GM12878 (cell line): ENCODE data around the gene PKP3. TPM values are rescaled to one million over a fixed set of nuclear protein-coding genes. Genes with fewer than 3 reads are reported as not detected.

Experiments
- ATAC-seq: fragments of 200-7000 bp; cut with Tn5 transposase; 3 replicates; pipeline ENCODE4 v1.9.1; 2020; ENCODE audit warnings: mild to moderate bottlenecking, moderate library complexity
- BruUV-seq: library from RNA; stranded (reverse); fragments of 400-500 nt; replicated peaks from 2 replicates; lab custom pipeline; 2021; lab: Mats Ljungman, UMichigan
- CTCF ChIA-PET: fragments of 300-600 bp; sonication (Branson Sonifier 250); formaldehyde crosslinking; extraction: SDS; loops from one replicate; lab custom pipeline; 2021; ENCODE audit warnings: inconsistent platforms; lab: Yijun Ruan, JAX
- POLR2A ChIA-PET: fragments of 350-600 bp; formaldehyde crosslinking; extraction: SDS; loops from one replicate; lab custom pipeline; 2021; ENCODE audit warnings: inconsistent platforms; lab: Charles Lee
- RAD21 ChIA-PET: fragments of 300-600 bp; sonication (Branson Sonifier 250); formaldehyde crosslinking; loops from one replicate; lab custom pipeline; 2023; ENCODE audit warnings: antibody characterized with exemption; ENCODE audit not compliant: unreplicated experiment; lab: Charles Lee
- SMC1A ChIA-PET: fragments of 300-600 bp; sonication (Branson Sonifier 250); formaldehyde crosslinking; loops from one replicate; lab custom pipeline; 2023; ENCODE audit not compliant: unreplicated experiment, uncharacterized antibody; lab: Charles Lee
- DNase-seq: peaks from one replicate; pipeline ENCODE4 v3.0.0-alpha.2; 2011; ENCODE audit warnings: low read depth, low spot score
- FAIRE-seq: peaks from 3 replicates; lab custom pipeline; 2011; peaks lifted over from hg19 to GRCh38; lab: Jason Lieb, UNC
- H2AFZ ChIP-seq: 2 replicates; pipeline ENCODE4 v1.6.0; 2011; ENCODE audit warnings: low read depth, low read length, control low read depth; ENCODE audit not compliant: control insufficient read depth
- H3K27ac ChIP-seq: 2 replicates; pipeline ENCODE4 v1.5.1; 2011; ENCODE audit warnings: control low read depth; ENCODE audit not compliant: control insufficient read depth, insufficient read depth
- H3K27me3 ChIP-seq, 2 experiments: replicated peaks in 1 of 2; 2 replicates each; pipeline versions ENCODE4 v1.6.0 to v1.6.1; 2011; ENCODE audit warnings: low read length in 1 of 2; ENCODE audit not compliant: control insufficient read depth in 2 of 2, insufficient read depth in 2 of 2
- H3K36me3 ChIP-seq, 2 experiments: 2 replicates each; pipeline ENCODE4 v1.5.1; 2011; ENCODE audit warnings: low read length in 1 of 2; ENCODE audit not compliant: control insufficient read depth in 2 of 2, insufficient read depth in 2 of 2
- H3K4me1 ChIP-seq: 2 replicates; pipeline ENCODE4 v1.6.1; 2011; ENCODE audit warnings: mild to moderate bottlenecking, low read length, moderate library complexity, mixed read lengths; ENCODE audit not compliant: control insufficient read depth, insufficient read depth
- H3K4me2 ChIP-seq: 2 replicates; pipeline ENCODE4 v1.6.0; 2011; ENCODE audit warnings: control low read depth; ENCODE audit not compliant: control insufficient read depth, insufficient read depth
- H3K4me3 ChIP-seq: fragments of 200-600 bp; sonication (generic); 2 replicates; pipeline ENCODE4 v1.5.1; 2016
- H3K79me2 ChIP-seq: 2 replicates; pipeline ENCODE4 v1.6.0; 2011; ENCODE audit warnings: low read length; ENCODE audit not compliant: control insufficient read depth, insufficient read depth
- H3K9ac ChIP-seq: 2 replicates; pipeline ENCODE4 v1.8.0; 2011; ENCODE audit warnings: low read length, control low read depth, mixed read lengths; ENCODE audit not compliant: control insufficient read depth, insufficient read depth
- H3K9me3 ChIP-seq: replicated peaks from 3 replicates; pipeline ENCODE4 v1.5.1; 2011; ENCODE audit warnings: mild to moderate bottlenecking, low read length; ENCODE audit not compliant: control insufficient read depth, insufficient read depth
- H4K20me1 ChIP-seq: 2 replicates; pipeline ENCODE4 v1.6.0; 2011; ENCODE audit not compliant: control insufficient read depth, insufficient read depth
- NBN ChIP-seq: fragments of 450-650 bp; IDR thresholded peaks from 2 replicates; pipeline ENCODE4 v1.6.1; 2016
- PAX8 ChIP-seq: fragments of 450-650 bp; IDR thresholded peaks from 2 replicates; pipeline ENCODE4 v1.6.1; 2017; ENCODE audit warnings: mild to moderate bottlenecking, moderate library complexity
- POU2F2 ChIP-seq: IDR thresholded peaks from 3 replicates; pipeline ENCODE4 v1.6.1; 2011; ENCODE audit warnings: low read depth, mild to moderate bottlenecking, low read length, borderline replicate concordance
- SKIL ChIP-seq: fragments of 450-650 bp; IDR thresholded peaks from 2 replicates; pipeline ENCODE4 v1.6.1; 2017; ENCODE audit warnings: mild to moderate bottlenecking, low read depth, inconsistent platforms; ENCODE audit not compliant: poor library complexity, severe bottlenecking
- SREBF1 ChIP-seq: IDR thresholded peaks from 2 replicates; pipeline ENCODE4 v1.6.1; 2012; ENCODE audit warnings: mild to moderate bottlenecking, low read length
- USF1 ChIP-seq: IDR thresholded peaks from 2 replicates; pipeline ENCODE4 v1.6.1; 2011; ENCODE audit warnings: borderline replicate concordance, low read depth, mild to moderate bottlenecking, moderate library complexity, mixed read lengths, low read length; ENCODE audit not compliant: insufficient read depth; ENCODE audit errors: extremely low read length
- YY1 ChIP-seq: IDR thresholded peaks from 2 replicates; pipeline ENCODE4 v1.6.1; 2011; ENCODE audit warnings: low read depth, mild to moderate bottlenecking, low read length
- ZBED1 ChIP-seq: IDR thresholded peaks from 2 replicates; pipeline ENCODE4 v1.6.1; 2016; ENCODE audit warnings: borderline replicate concordance
- ZNF217 ChIP-seq: fragments of 450-650 bp; IDR thresholded peaks from 2 replicates; pipeline ENCODE4 v1.6.1; 2017; ENCODE audit warnings: antibody characterized with exemption, mild to moderate bottlenecking
- WGBS: methylation state at CpG from one replicate; pipeline ENCODE4 v1.1.6; 2016; ENCODE audit warnings: low lambda C conversion rate; ENCODE audit not compliant: insufficient replicate concordance, insufficient coverage; ENCODE audit errors: missing lambda C conversion rate; 5-methylcytosine and 5-hydroxymethylcytosine counted together
- in situ Hi-C: fragments of 300-500 bp; cut with MboI; formaldehyde crosslinking; loops from 9 replicates; pipeline ENCODE4 v1.14.3; 2018; ENCODE audit warnings: mixed read lengths
- intact Hi-C: fragments of 100-400 bp; cut with micrococcal nuclease; formaldehyde crosslinking; loops from one replicate; pipeline ENCODE4 v1.14.2; 2022; ENCODE audit not compliant: unreplicated experiment
- polyA plus RNA-seq, 11 experiments: library from polyadenylated mRNA; depleted of rRNA in 4 of 11; unstranded in 6 of 11; stranded (reverse) in 5 of 11; fragments of >200 nt; fragmentation: Nextera tagmentation in 4 of 11; fragmentation: Illumina TruSeq in 1 of 11; extraction: Ambion mirVana in 4 of 11; extraction: Trizol in 1 of 11; gene quantifications; 1 replicate in 1 of 11; 2 replicates in 10 of 11; pipeline versions ENCODE4 v1.2.1 to v1.2.3, GENCODE V29; 2011 to 2016; ENCODE audit warnings: inconsistent platforms in 2 of 11, missing spikeins in 2 of 11, low read depth in 1 of 11
- total RNA-seq, 4 experiments: library from RNA; depleted of rRNA in 3 of 4; stranded (reverse); fragments of >200 nt in 3 of 4; fragmentation: Illumina TruSeq in 1 of 4; extraction: Trizol in 1 of 4; gene quantifications; 2 replicates each; pipeline versions ENCODE4 v1.2.1 to v1.2.3, GENCODE V29; 2013 to 2021

Gene PKP3
- total and polyA plus RNA-seq, 10 of the 15 experiments (the other 5 are each of a cell fraction or from before 2014, with no cell fraction given) = 0.45 to 0.90 TPM; not detected in 8

DNA sequence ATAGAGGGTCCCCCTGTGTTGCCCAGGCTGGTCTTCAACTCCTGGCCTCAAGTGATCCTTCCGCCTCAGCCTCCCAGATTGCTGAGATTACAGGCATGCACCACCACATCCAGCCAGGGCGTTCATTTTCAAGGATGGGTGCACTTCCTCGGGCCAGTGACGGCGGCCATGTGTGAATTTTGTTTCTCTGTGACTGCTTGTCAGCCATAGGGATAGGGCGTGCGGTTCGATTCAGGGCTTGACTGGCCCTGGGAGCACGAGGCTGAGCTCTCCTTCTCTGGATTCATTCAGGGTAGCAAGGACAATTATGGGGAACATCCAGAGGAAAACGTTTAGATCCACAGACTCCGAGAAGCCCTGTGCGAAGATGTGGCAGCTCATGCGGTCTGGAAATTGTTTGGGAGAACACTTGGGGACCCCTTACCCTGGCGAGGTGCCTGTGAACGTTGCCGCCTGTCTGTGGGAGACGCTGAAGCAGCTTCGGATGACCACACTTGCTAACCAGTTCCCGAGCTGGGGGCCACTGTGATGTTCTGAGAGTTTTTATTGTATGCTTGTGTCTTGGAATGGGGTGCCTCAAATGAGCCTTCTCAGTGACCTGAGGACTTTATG is 59.0 kb downstream of the PKP3 start:
- ChIA-PET CTCF (interaction anchor here (1.4 kb wide), 1 partner anchor 148 kb away, joined by 3 read pairs; no protein-coding TSS in a partner anchor), RAD21 (no interaction called here), POLR2A (interaction anchor here (1.1 to 1.3 kb wide), 2 partner anchors 8 to 83 kb away, joined by 3 read pairs; no protein-coding TSS in a partner anchor), SMC1A (no interaction called here)
- no TSS peak for BruUV-seq
- peaks cover 29% of the 10 kb centered on the region for H3K4me1 ChIP-seq
- H3K4me3 ChIP-seq = no peak overlapping the region
- FAIRE-seq = no peak
- no peak overlapping the region for H2AFZ ChIP-seq
- in situ Hi-C loops (loop anchor here (5.0 kb wide), 1 partner anchor 49 kb away; no protein-coding TSS in a partner anchor), intact Hi-C loops (no loop called here)
- H3K27me3 ChIP-seq = no peaks in the 10 kb centered on the region
- no peak overlapping the region for H3K4me2 ChIP-seq
- peaks cover 2 to 6% of the 10 kb centered on the region in 2 experiments; a peak in 3 of 4 replicates for H3K36me3 ChIP-seq
- DNase-seq = no peak
- H3K9ac ChIP-seq = no peak overlapping the region
- no peak for ATAC-seq
- H3K79me2 ChIP-seq = peaks cover 14% of the 10 kb centered on the region
- H3K27ac ChIP-seq = no peak overlapping the region
- no peaks in the 10 kb centered on the region for H4K20me1 ChIP-seq
- TF ChIP-seq ZBED1 (no peak), PAX8 (no peak), USF1 (no peak)
- 78% methylated on average over 19 of the region's 19 CpGs for WGBS
- H3K9me3 ChIP-seq = no peaks in the 10 kb centered on the region

- Histone ChIP-seq H3K4me3 (no peak overlapping the region), H3K4me2 (no peak overlapping the region), H3K79me2 (peaks cover 14% of the 10 kb centered on the region), H3K9ac (no peak overlapping the region), H3K36me3 (peaks cover 2 to 6% of the 10 kb centered on the region in 2 experiments; a peak in 3 of 4 replicates), H3K4me1 (peaks cover 29% of the 10 kb centered on the region), H4K20me1 (no peaks in the 10 kb centered on the region), H3K9me3 (no peaks in the 10 kb centered on the region), H3K27ac (no peak overlapping the region), H2AFZ (no peak overlapping the region), H3K27me3 (no peaks in the 10 kb centered on the region)
- no peak for ATAC-seq
- no peak for FAIRE-seq
- ChIA-PET POLR2A (interaction anchor here (1.1 to 1.3 kb wide), 2 partner anchors 8 to 82 kb away, joined by 3 read pairs; no protein-coding TSS in a partner anchor), CTCF (no interaction called here), RAD21 (no interaction called here), SMC1A (no interaction called here)
- no TSS peak for BruUV-seq
- intact Hi-C loops = no loop called here
- in situ Hi-C loops = loop anchor here (5.0 kb wide), 1 partner anchor 49 kb away; no protein-coding TSS in a partner anchor
- DNase-seq = no peak
- WGBS = 94% methylated on average over 13 of the region's 13 CpGs
- TF ChIP-seq ZNF217 (no peak), SREBF1 (no peak), POU2F2 (no peak), USF1 (no peak), SKIL (no peak), NBN (no peak), YY1 (no peak)
These were observed 59.6 kb downstream of the PKP3 start for GRCh38 chr11:453564-453963.
